Osteoblast (primary cell): Measurements from ENCODE around the gene SH2B2. TPM values are rescaled to one million over a fixed set of nuclear protein-coding genes. Genes with fewer than 3 reads are reported as not detected.

ENCODE experiments used
- DNase-seq: peaks from one replicate; pipeline ENCODE4 v3.0.0; 2011; ENCODE audit warnings: low spot score, mixed read lengths; ENCODE audit not compliant: insufficient read length; ENCODE audit errors: missing footprints
- H2AFZ ChIP-seq: 2 replicates; pipeline ENCODE4 v1.6.0; 2011; ENCODE audit warnings: mild to moderate bottlenecking, low read length
- H3K27ac ChIP-seq: 2 replicates; pipeline ENCODE4 v1.5.1; 2011; ENCODE audit warnings: mild to moderate bottlenecking, low read depth, low read length, moderate library complexity
- H3K27me3 ChIP-seq: 2 replicates; pipeline ENCODE4 v1.6.0; 2012; ENCODE audit warnings: mild to moderate bottlenecking, control low read depth, inconsistent platforms, low read length, moderate library complexity; ENCODE audit not compliant: insufficient read depth
- H3K36me3 ChIP-seq: 2 replicates; pipeline ENCODE4 v1.5.1; 2011; ENCODE audit warnings: mild to moderate bottlenecking, low read length, control low read depth, moderate library complexity; ENCODE audit not compliant: insufficient read depth
- H3K4me1 ChIP-seq: 2 replicates; pipeline ENCODE4 v1.5.1; 2011; ENCODE audit warnings: mild to moderate bottlenecking, low read length, control low read depth, moderate library complexity; ENCODE audit not compliant: insufficient read depth
- H3K4me2 ChIP-seq: 2 replicates; pipeline ENCODE4 v1.6.0; 2011; ENCODE audit warnings: mild to moderate bottlenecking, low read length; ENCODE audit not compliant: insufficient read depth
- H3K4me3 ChIP-seq: fragments of 200-600 bp; sonication (generic); 3 replicates; pipeline ENCODE4 v1.5.1; 2012; ENCODE audit warnings: mild to moderate bottlenecking, low read length, inconsistent platforms; ENCODE audit not compliant: insufficient read depth
- H3K79me2 ChIP-seq: 2 replicates; pipeline ENCODE4 v1.6.0; 2012; ENCODE audit warnings: mild to moderate bottlenecking, low read length, control low read depth, inconsistent platforms; ENCODE audit not compliant: insufficient read depth
- H3K9me3 ChIP-seq: 2 replicates; pipeline ENCODE4 v1.5.1; 2011; ENCODE audit warnings: low read depth, low read length, control low read depth
- H4K20me1 ChIP-seq: 2 replicates; pipeline ENCODE4 v1.6.0; 2012; ENCODE audit warnings: mild to moderate bottlenecking, low read length, control low read depth; ENCODE audit not compliant: insufficient read depth
- CTCF ChIP-seq: IDR thresholded peaks from 2 replicates; pipeline ENCODE4 v1.5.1; 2011; ENCODE audit warnings: mild to moderate bottlenecking, low read depth, low read length, moderate library complexity; ENCODE audit errors: extremely low read depth
- total RNA-seq: library from RNA; depleted of rRNA; stranded (reverse); fragments of >200 nt; gene quantifications from 2 replicates; pipeline ENCODE4 v1.2.3, GENCODE V29; 2012

Gene SH2B2
- total RNA-seq, 1 donor, result 2.2 TPM

GRCh38 chr7:102277901-102278300 is 8.8 kb upstream of the SH2B2 start:
- Histone ChIP-seq H2AFZ (no peak overlapping the region), H3K27ac (no peak overlapping the region), H3K4me2 (no peak overlapping the region), H3K79me2 (no peaks in the 10 kb centered on the region), H3K27me3 (no peaks in the 10 kb centered on the region), H3K4me1 (peaks cover 4% of the 10 kb centered on the region), H3K4me3 (no peak overlapping the region), H3K36me3 (no peaks in the 10 kb centered on the region), H3K9me3 (no peaks in the 10 kb centered on the region), H4K20me1 (no peaks in the 10 kb centered on the region)
- no peak for TF ChIP-seq CTCF
- DNase-seq, result no peak

- Histone ChIP-seq H3K9me3 (no peaks in the 10 kb centered on the region), H3K27ac (no peak overlapping the region), H2AFZ (no peak overlapping the region), H3K4me2 (no peak overlapping the region), H3K79me2 (no peaks in the 10 kb centered on the region), H3K4me3 (no peak overlapping the region), H3K36me3 (no peaks in the 10 kb centered on the region), H4K20me1 (no peaks in the 10 kb centered on the region), H3K27me3 (no peaks in the 10 kb centered on the region), H3K4me1 (no peaks in the 10 kb centered on the region)
- peak; percentile 97 for DNase-seq
- TF ChIP-seq CTCF, result peak; percentile 76
Measured at GRCh38 chr7:102279537-102280400, 6.9 kb upstream of the SH2B2 start.

- Histone ChIP-seq H3K4me2 (no peak overlapping the region), H3K27me3 (peaks cover 2% of the 10 kb centered on the region), H3K36me3 (no peaks in the 10 kb centered on the region), H3K9me3 (no peaks in the 10 kb centered on the region), H2AFZ (no peak overlapping the region), H3K79me2 (no peaks in the 10 kb centered on the region), H3K27ac (no peak overlapping the region), H3K4me1 (no peaks in the 10 kb centered on the region), H4K20me1 (no peaks in the 10 kb centered on the region), H3K4me3 (no peak overlapping the region)
- TF ChIP-seq CTCF, result no peak
- DNase-seq, result no peak
Measured at GRCh38 chr7:102280521-102280920, 6.1 kb upstream of the SH2B2 start.

GRCh38 chr7:102281785-102282184 is 4.9 kb upstream of the SH2B2 start:
- DNase-seq, result no peak
- no peaks in the 10 kb centered on the region for H3K79me2 ChIP-seq
- TF ChIP-seq CTCF, result no peak

More at GRCh38 chr7:102281785-102282184, 4.9 kb upstream of the SH2B2 start:
- Histone ChIP-seq H3K4me1 (peaks cover 7% of the 10 kb centered on the region), H3K4me3 (no peak overlapping the region), H3K27me3 (peaks cover 2% of the 10 kb centered on the region), H3K27ac (no peak overlapping the region), H3K4me2 (no peak overlapping the region), H4K20me1 (no peaks in the 10 kb centered on the region), H3K36me3 (no peaks in the 10 kb centered on the region), H3K9me3 (no peaks in the 10 kb centered on the region), H2AFZ (no peak overlapping the region)
